Skeletal muscle tissue (tissue), 4 donors: ENCODE results near the gene SMIM43. TPM values are rescaled to one million over a fixed set of nuclear protein-coding genes. Genes with fewer than 3 reads are reported as not detected.
"Not testable (repeated sequence)": the region's sequence is repeated elsewhere in the genome, so short reads cannot be mapped to it uniquely, and the experiment has no call there.

Experiments
- H3K27ac ChIP-seq: one replicate; pipeline ENCODE4 v1.7.0; 2013; ENCODE audit warnings: mild to moderate bottlenecking, low read depth, low read length, inconsistent platforms
- H3K27me3 ChIP-seq, 3 donors: one replicate each; pipeline ENCODE4 v1.7.0; 2013; ENCODE audit warnings: low read length in 3 of 3; ENCODE audit not compliant: control insufficient read depth in 3 of 3, insufficient read depth in 3 of 3
- H3K36me3 ChIP-seq, 3 donors: one replicate each; pipeline ENCODE4 v1.7.0; 2013; ENCODE audit warnings: low read length in 3 of 3; ENCODE audit not compliant: control insufficient read depth in 3 of 3, insufficient read depth in 3 of 3
- H3K4me1 ChIP-seq, 3 donors: one replicate each; pipeline ENCODE4 v1.7.0; 2013; ENCODE audit warnings: low read length in 3 of 3, mild to moderate bottlenecking in 3 of 3; ENCODE audit not compliant: control insufficient read depth in 3 of 3, insufficient read depth in 3 of 3
- H3K4me3 ChIP-seq, 3 donors: one replicate each; pipeline ENCODE4 v1.7.0; 2013; ENCODE audit warnings: low read length in 3 of 3
- H3K9ac ChIP-seq, 3 donors: one replicate each; pipeline ENCODE4 v1.7.0; 2013; ENCODE audit warnings: low read length in 3 of 3, mild to moderate bottlenecking in 3 of 3, moderate library complexity in 2 of 3, low read depth in 1 of 3
- H3K9me3 ChIP-seq, 3 donors: one replicate each; pipeline ENCODE4 v1.7.0; 2013; ENCODE audit warnings: low read length in 3 of 3; ENCODE audit not compliant: control insufficient read depth in 3 of 3
- total RNA-seq: library from RNA; depleted of rRNA; stranded (reverse); fragments of >200 nt; gene quantifications from one replicate; pipeline ENCODE4 v1.2.3, GENCODE V29; 2014
- donor health status: Osteomylitis.

The SMIM43 gene
- total RNA-seq, 1 donor from 2014 or later: 2.6 TPM

DNA sequence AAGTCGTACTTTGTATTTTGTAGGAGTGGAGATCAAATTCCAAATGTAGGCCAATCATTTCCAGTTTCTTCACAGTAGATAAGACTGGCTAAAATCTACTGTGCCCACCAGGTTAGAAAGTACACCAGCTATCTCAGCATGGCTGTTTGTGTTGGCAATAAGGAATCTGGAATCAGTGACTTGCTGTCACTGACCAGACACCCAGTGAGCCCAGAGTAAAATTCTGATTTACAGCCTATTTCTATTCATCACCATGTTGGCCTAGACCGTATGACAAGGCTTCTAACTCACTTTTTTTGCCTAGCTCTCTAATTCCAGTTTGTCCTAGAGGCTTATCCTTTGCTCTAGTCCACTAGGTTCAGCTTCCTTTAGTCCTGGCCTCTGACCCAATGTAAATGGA lies 25.4 kb downstream of the SMIM43 start:
- H3K27ac ChIP-seq: no peak overlapping the region
- no peaks in the 10 kb centered on the region for H3K27me3 ChIP-seq
- no peaks in the 10 kb centered on the region for H3K4me1 ChIP-seq
- no peak overlapping the region for H3K4me3 ChIP-seq
- H3K36me3 ChIP-seq: no peaks in the 10 kb centered on the region
- no peak overlapping the region for H3K9ac ChIP-seq
- no peaks in the 10 kb centered on the region for H3K9me3 ChIP-seq

DNA sequence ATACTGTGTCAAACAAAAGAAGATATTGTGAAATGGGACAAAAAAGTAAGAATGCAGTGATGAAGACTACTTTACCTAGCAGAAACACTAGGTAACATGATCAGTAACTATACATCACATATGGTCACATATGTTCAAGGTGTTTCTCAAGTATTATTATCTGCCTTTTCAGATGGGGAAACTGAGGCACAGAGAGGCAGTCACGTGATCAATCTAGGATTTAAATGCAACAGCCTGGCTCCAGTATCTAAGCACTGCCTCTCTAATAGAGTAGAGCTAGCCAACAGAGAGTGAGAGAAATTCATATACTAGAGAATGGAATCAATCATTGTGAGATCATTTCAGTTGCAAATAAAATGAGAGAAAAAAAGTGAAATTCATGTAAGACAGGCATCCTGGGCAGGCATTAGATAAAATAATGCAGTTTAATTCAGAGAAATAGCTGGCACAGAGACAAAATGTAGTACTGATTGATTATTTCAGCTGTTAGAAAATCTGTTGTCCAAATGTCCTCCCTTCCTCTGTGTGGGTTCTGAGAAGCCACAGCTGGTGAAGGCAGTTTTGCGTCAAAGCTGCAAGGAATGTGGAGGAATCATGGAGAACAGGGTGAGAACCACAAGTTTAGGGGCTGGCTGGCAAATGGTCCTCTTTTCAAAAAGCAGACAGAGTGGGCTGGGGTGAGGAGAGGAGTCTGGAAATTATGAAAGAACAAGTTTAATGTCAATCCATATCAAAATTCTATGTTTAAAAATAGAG lies 26.0 kb downstream of the SMIM43 start:
- Histone ChIP-seq H3K27ac (no peak overlapping the region), H3K4me3 (no peak overlapping the region), H3K4me1 (no peaks in the 10 kb centered on the region), H3K9me3 (no peaks in the 10 kb centered on the region), H3K9ac (no peak overlapping the region), H3K27me3 (no peaks in the 10 kb centered on the region), H3K36me3 (no peaks in the 10 kb centered on the region)

DNA sequence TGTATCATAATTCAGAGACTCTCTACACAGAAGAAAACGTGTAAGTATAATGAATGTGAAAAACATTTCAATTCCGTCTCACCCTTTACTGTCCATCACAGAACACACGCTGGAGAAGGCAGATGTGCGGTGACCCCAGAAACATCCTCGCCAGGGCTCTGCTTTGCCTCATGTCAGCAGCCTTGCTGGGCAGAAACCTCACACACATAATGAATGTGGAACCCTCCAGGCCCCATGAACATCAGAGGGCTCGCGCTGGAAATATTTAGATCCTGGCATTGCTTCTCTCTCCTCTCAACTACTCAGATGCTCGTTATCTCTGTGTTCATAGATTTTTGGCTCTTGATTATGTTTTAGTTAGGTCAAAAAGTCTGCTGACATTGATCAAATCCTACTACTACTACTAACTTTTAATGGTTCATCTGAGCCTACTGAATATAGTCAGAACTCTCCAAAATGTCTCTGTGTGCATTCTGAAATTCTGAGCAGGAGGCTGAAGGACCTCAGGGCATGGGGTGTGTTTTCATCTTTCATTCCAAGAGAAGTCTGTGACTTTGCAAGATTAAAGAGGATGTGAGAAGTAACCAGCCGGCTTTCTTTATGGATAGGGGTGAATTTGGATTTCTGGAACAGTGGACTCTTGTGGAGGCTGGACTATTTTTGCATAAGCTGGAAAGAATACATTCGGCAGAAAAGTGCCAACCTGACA lies 27.0 kb downstream of the SMIM43 start:
- Histone ChIP-seq H3K9me3 (no peaks in the 10 kb centered on the region), H3K27ac (no peak overlapping the region), H3K4me3 (no peak overlapping the region), H3K4me1 (no peaks in the 10 kb centered on the region), H3K36me3 (no peaks in the 10 kb centered on the region), H3K27me3 (no peaks in the 10 kb centered on the region), H3K9ac (no peak overlapping the region)

DNA sequence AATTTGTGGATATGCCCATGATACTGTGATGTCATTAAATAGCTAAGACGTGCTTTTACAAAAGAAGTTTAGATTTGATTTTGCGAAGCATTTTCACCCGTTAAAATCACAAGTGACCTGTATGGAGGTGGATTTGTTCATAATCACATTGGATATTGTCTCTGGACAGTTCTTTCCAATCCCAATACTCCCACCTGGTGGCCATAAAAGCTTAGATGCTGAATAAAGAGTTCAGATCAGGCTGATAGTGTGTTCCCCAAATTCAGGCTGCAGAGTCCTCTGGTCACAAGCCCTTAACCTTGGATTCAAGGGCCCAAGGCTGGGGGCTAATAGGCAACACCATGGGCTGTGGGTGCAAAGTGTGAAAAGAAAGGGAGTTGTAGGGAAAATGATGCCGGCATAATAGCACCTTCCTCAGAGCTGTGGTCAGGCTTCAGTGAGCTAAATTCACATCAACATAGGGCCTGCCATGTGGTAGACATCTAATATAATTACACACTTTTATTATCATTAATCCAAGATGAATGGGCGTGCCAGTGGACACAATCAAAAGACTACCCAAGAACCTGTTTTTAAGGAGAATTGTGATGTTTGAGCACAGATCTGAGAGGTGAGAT lies 28.1 kb downstream of the SMIM43 start:
- no peaks in the 10 kb centered on the region for H3K9me3 ChIP-seq
- no peaks in the 10 kb centered on the region for H3K36me3 ChIP-seq
- no peaks in the 10 kb centered on the region for H3K4me1 ChIP-seq
- H3K9ac ChIP-seq: no peak overlapping the region
- no peaks in the 10 kb centered on the region for H3K27me3 ChIP-seq
- no peak overlapping the region for H3K27ac ChIP-seq
- H3K4me3 ChIP-seq: no peak overlapping the region

DNA sequence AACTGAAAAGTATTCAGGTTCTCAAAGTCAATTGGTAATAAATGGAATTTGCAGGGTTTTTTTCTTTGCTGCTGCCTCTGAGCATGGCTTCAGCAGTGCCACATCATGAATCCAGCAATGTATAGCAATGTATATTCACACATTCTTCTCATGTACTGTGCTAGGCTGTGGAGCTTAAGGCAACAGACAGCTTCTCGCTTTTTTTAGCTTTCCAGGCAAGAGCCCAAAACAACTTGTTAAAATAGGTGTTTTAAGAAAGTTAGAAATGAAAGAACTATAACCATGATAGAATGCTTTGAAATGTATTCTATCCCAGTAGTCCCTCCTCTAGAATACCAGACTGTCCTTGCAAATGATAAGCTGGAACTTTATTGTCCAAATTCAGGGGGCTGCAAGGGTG lies 30.4 kb downstream of the SMIM43 start:
- H3K9me3 ChIP-seq: no peaks in the 10 kb centered on the region
- no peak overlapping the region for H3K9ac ChIP-seq
- H3K27me3 ChIP-seq: no peaks in the 10 kb centered on the region
- H3K4me3 ChIP-seq: no peak overlapping the region
- no peak overlapping the region for H3K27ac ChIP-seq
- no peaks in the 10 kb centered on the region for H3K4me1 ChIP-seq
- H3K36me3 ChIP-seq: no peaks in the 10 kb centered on the region

DNA sequence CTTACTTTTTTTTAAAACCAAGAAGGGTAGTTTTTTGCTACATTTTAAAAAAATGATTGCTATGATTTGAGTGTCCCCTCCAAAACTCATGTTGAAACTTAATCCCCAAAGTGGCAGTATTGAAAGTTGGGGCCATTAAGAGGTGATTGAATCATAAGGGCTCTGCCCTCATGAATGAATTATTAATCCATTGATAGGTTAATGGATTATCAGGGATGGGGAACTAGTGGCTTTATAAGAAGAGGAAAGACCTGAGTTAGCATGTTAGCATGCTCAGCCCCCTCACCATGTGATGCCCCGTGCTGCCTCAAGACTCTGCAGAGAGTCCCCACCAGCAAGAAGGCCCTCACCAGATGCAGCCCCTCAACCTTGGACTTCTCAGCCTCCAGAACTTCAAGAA lies 31.0 kb downstream of the SMIM43 start:
- H3K27me3 ChIP-seq: no peaks in the 10 kb centered on the region
- no peaks in the 10 kb centered on the region for H3K36me3 ChIP-seq
- H3K4me3 ChIP-seq: no peak overlapping the region
- no peaks in the 10 kb centered on the region for H3K9me3 ChIP-seq
- H3K27ac ChIP-seq: no peak overlapping the region
- H3K4me1 ChIP-seq: no peaks in the 10 kb centered on the region
- no peak overlapping the region for H3K9ac ChIP-seq

DNA sequence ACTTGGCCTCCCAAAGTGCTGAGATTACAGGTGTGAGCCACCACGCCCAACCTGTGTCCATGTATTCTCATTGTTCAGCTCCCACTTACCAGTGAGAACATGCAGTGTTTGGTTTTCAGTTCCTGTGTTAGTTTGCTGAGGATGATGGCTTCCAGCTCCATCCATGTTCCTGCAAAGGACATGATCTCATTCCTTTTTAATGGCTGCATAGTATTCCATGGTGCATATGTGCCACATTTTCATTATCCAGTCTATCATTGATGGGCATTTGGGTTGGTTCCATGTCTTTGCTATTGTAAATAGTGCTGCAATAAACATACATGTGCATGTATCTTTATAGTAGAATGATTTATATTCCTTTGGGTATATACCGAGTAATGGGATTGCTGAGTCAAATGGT lies 35.2 kb downstream of the SMIM43 start:
- not testable (repeated sequence) for H3K36me3 ChIP-seq, H3K9ac ChIP-seq, H3K27me3 ChIP-seq, H3K27ac ChIP-seq, H3K4me1 ChIP-seq, H3K4me3 ChIP-seq, H3K9me3 ChIP-seq

DNA sequence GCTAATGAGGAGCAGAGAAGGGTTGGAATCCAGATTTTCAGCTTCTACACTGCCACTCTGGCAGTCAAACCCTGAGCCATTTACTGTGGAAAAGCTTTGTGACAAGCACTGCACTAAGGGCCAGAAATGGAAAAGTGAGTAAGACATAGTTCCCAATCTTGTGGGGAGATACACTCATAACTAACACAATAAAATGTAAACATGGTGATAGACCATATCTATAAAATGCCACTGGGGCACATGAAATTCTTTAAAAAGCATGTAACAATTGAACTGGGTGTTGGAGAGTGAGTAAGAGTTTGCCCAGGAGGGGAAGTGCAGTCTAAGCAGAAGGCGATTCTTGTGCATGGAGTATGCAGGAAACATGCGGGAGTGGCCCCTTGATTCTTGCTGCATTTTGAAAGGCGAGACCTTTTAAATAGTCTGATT lies 36.2 kb downstream of the SMIM43 start:
- no peaks in the 10 kb centered on the region for H3K4me1 ChIP-seq
- H3K4me3 ChIP-seq: no peak overlapping the region
- H3K9ac ChIP-seq: no peak overlapping the region
- H3K9me3 ChIP-seq: no peaks in the 10 kb centered on the region
- H3K27me3 ChIP-seq: no peaks in the 10 kb centered on the region
- no peaks in the 10 kb centered on the region for H3K36me3 ChIP-seq
- no peak overlapping the region for H3K27ac ChIP-seq

DNA sequence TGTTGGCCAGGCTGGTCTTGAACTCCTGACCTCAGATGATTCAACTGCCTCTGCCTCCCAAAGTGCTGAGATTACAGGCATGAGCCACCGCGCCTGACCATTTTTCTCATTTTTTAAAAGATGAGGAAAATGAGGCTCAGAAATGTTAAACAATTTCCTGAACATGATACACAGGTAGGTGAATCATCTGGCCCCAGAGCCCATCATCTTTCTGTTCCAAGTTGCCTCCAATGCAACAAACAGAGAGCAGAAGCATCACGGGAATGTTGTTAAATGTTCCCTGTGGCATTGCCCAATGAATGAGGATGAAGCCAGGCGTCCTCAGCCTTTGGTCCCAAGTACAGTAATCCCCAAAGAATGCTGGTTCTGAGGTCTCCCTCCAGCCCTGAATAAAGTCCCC lies 36.9 kb downstream of the SMIM43 start:
- no peaks in the 10 kb centered on the region for H3K27me3 ChIP-seq
- no peak overlapping the region for H3K27ac ChIP-seq
- H3K9ac ChIP-seq: no peak overlapping the region
- no peak overlapping the region for H3K4me3 ChIP-seq
- no peaks in the 10 kb centered on the region for H3K36me3 ChIP-seq
- no peaks in the 10 kb centered on the region for H3K9me3 ChIP-seq
- no peaks in the 10 kb centered on the region for H3K4me1 ChIP-seq

DNA sequence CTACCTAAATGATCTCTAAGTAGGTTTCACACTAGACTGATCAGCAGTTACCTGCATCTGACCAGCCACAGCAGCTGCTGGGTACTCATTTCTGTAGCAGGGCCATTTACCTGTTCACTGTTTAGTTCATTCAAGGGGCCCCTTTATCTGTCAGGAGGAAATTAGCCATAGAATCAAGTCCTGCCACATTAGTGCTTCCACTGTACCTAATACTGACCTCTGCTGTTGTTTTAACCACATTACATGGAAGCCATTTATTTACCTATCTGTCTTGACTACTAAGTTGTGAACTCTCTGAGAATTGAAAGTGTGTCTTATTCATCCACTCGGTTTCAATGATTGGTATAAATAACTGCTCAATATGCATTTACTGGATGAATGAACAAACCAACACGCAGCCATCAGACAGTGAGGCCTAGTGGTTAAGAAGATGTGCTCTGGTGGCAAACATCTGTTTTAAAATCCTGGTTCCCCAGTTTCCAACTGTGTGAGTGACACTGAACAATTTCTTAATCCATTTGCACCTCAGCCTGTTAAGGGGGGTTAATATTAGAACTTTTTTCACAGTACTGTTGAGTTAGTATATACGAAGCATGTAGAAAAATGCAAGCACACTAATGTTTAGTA lies 38.2 kb downstream of the SMIM43 start:
- no peaks in the 10 kb centered on the region for H3K27me3 ChIP-seq
- no peaks in the 10 kb centered on the region for H3K4me1 ChIP-seq
- no peaks in the 10 kb centered on the region for H3K36me3 ChIP-seq
- H3K27ac ChIP-seq: no peak overlapping the region
- no peaks in the 10 kb centered on the region for H3K9me3 ChIP-seq
- H3K4me3 ChIP-seq: no peak overlapping the region
- no peak overlapping the region for H3K9ac ChIP-seq
